Endometrial microvascular endothelial cells (primary cell): ENCODE results near the gene ELOVL6. TPM values are rescaled to one million over a fixed set of nuclear protein-coding genes. Genes with fewer than 3 reads are reported as not detected.

Experiments
- in situ Hi-C: cut with HindIII; loops from 2 replicates; pipeline ENCODE4 v1.10.0; 2017; ENCODE audit warnings: low sequenced_read_pairs, low pct_unique_long_range_greater_than_20kb; ENCODE audit errors: inconsistent ontology term
- total RNA-seq: library from RNA; depleted of rRNA; stranded (reverse); fragments of >200 nt; gene quantifications from one replicate; pipeline ENCODE4 v1.2.3, GENCODE V29; 2015; ENCODE audit errors: inconsistent ontology term

The ELOVL6 gene
- total RNA-seq, 1 donor from 2014 or later = 7.7 TPM

- in situ Hi-C loops = no loop called here
Observed at GRCh38 chr4:110014233-110014632, 184.2 kb downstream of the ELOVL6 start.

GRCh38 chr4:110012917-110013316 lies 185.5 kb downstream of the ELOVL6 start:
- in situ Hi-C loops = no loop called here

GRCh38 chr4:110010797-110011196 lies 187.6 kb downstream of the ELOVL6 start:
- in situ Hi-C loops = no loop called here

DNA sequence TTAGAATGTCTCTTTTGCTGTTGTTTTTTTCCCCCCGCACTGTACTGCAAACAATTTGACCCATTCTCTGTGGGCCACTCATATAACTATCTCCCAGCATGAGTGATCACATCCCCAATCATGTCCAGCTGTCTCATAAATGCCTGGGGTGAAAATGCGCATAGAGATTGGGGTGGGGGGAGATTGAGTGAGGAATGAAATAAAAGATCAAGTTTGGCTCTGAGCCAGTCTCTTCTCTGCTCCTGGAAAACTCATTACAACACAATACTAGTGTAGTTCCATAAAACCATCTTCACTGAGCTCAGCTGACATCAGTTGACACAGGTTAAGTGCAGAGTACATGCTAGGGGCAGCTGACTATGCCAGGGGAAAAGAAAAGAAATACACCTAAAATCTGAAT lies 188.9 kb downstream of the ELOVL6 start:
- in situ Hi-C loops = no loop called here

- in situ Hi-C loops = no loop called here
Observed at GRCh38 chr4:110008540-110008939, 189.9 kb downstream of the ELOVL6 start.

DNA sequence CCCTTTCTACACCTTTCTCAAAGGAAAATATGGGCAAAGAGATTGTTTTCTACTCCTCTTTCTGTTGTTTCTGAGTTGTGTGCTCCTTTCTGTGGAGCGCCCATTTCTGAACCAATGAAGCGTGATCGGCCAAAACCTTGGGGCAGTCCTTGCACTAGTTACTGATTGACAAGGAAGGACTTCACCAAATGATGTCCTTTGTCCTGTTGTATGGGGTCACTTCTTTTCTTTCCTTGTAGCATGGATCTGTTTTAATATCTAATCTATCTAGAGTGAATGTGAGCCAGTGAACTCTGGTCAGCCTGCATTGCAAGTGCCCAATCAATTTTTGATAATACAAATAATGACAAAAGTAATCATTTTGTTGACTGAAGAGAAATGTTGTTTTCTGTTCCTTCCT lies 191.2 kb downstream of the ELOVL6 start:
- in situ Hi-C loops = no loop called here

- in situ Hi-C loops = no loop called here
Observed at GRCh38 chr4:110005461-110006056, 192.9 kb downstream of the ELOVL6 start.

GRCh38 chr4:110004556-110004955 lies 193.9 kb downstream of the ELOVL6 start:
- in situ Hi-C loops = no loop called here

GRCh38 chr4:110003401-110004187 lies 194.8 kb downstream of the ELOVL6 start:
- in situ Hi-C loops = no loop called here

- in situ Hi-C loops = no loop called here
Observed at GRCh38 chr4:110002326-110002725, 196.1 kb downstream of the ELOVL6 start.

GRCh38 chr4:109999585-109999912 lies 198.9 kb downstream of the ELOVL6 start:
- in situ Hi-C loops = loop anchor here (25.0 kb wide), 1 partner anchor 562 kb away; the partner anchor contains the start of gene SEC24B

GRCh38 chr4:109998867-109999584 lies 199.4 kb downstream of the ELOVL6 start:
- in situ Hi-C loops = loop anchor here (25.0 kb wide), 1 partner anchor 562 kb away; the partner anchor contains the start of gene SEC24B

- in situ Hi-C loops = loop anchor here (25.0 kb wide), 1 partner anchor 559 kb away; the partner anchor contains the start of gene SEC24B
Observed at GRCh38 chr4:109996526-109996925, 201.9 kb downstream of the ELOVL6 start.
